ENCODE data around the gene CALCOCO1.

- TF ChIP-seq CTCF (IDR thresholded peaks at IDR 0.05) (no peak), POLR2A (IDR thresholded peaks at IDR 0.05) (no peak)
Observed at GRCh38 chr12:53696655-53697331, 30.5 kb downstream of the CALCOCO1 start.

Measured in thyroid gland (tissue), 4 donors.